CD4-positive, alpha-beta T cell treated with Interleukin-6 for 4 hours (primary cell): ENCODE measurements around the gene PVALB.

Source experiments
- DNase-seq: peaks from one replicate; pipeline ENCODE4 v3.0.0-alpha.2; 2020; ENCODE audit warnings: mixed read lengths

PVALB gene

DNA sequence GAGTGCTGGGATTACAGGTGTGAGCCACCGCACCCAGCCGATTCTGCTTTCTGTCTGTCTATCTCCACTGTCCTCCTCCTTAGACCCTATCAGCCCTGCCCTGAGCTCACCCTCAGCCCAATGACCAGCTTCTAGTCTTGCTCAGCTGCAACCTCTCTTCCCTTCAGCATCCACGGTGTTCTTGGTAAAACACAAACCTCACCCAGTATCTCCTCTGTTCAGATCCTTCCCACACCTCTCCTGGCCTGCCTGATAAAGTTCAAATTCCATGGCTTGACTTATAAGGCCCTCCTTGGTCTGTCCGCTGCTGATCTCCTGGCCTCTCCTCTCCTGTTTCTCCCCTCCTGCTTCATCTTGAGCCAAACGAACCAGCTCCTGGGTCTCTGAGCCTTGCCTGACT lies 29.4 kb upstream of the PVALB start:
- no peak for DNase-seq

DNA sequence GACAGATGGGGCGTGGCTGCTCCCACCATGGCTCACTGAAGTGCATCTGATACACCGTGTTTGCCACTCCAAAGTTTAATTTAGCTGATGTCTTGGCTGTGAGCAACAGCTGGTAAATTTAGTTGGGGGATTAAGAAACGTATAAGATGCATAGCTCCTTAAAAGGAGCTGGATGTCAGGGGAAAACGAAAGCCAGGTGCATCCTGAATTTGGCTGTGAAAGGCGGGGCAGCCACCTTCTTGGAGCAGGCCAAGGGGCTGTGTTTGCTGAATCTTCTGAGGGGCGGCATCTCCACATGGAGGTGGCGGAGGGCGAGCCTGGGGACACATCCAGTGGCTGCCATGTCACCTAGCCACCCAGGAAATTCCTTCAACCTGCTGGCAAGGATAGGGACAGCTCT lies 23.3 kb upstream of the PVALB start:
- DNase-seq = no peak

DNA sequence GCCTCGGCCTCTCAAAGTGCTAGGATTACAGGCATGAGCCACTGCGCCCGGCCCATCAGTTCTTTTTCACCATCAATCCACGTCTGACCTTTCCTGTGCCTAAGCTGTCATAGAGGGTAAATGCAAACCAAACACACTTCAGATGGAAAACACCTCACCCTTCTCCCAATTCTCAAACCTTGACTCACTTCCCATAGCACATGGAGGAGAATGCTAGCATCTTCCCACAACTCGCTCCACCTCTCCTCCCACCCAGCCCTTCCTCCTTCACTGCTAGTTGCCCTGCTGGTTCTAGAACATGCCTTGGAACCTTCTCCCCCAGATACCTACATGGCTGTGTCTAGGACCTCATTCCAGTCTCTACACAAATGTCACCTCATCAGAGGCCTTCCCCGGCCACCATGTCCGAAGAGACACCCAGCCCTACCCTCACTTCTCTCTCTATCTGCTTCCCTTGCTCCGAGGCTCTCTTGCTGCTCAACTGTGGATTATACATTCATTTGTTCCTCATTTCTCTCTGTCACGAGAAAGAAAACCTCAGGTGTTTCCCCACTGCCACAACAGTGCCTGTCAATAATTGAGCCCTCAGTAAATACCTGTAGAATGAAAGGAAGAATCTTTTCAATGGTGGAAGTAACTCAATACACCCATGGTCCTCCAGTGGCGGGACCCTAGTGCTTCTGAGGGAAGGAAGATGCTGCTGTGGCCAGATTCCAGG lies 22.7 kb upstream of the PVALB start:
- DNase-seq = no peak

DNA sequence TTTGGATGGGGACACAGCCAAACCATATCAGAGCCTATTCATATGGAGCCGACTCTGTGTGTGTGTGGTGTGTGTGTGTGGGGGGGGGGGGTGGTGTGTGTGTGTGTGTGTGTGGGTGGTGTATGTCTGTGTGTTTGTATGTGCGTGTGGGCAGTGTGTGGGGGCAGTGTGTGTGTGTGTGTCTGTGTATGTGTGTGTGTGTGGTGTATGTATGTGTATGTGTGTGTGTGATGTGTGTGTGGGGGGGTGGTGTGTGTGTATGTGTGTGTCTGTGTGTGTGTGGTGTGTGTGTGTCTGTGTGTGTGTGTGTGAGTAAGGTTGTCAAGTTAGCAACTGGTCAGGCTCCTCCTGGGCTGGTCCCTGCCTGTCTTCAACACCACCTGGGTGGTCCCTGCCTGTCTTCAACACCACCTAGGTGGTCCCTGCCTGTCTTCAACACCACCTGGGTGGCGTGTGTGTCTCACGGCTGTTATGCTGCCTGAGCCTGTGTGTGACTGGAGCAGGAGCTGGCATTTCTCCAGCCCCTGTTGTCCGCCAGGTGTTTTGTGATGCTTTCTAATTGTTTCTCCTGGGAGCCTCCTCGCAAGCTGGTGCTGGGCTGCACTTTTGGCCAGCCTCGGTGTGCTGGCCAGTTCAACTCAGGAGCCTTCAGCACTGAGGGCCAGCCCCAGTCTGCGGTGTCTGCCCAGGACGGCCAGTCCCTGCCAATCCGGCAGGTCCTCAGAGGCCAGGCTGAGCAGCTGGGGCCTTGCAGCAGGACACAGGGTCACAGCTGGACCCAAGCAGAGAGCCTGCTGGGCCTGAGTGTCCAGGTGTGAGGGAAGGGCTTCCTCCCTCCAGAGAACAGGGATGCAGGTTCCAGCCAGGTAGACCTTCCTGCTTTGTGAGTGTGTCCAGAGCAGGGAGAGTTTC lies 21.5 kb upstream of the PVALB start:
- no peak for DNase-seq

DNA sequence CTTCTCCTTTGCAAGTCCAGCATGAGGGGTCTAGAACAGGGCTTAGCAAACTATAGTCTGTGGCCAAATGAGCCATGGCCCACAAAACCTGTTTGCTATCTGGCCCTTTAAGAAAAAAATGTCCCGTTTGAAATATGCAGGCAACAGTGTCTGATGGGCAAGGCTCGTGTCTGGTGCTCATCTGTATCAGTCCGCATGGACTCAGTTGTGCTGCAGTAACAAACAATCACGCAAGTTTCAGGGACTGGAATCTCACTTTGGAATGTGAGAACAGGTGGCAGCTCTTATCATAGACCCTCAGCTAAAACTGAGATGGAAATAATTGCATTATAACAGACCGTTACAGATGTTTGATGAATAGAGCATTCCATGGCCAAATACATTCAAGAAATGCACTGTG lies 19.1 kb upstream of the PVALB start:
- DNase-seq = no peak

DNA sequence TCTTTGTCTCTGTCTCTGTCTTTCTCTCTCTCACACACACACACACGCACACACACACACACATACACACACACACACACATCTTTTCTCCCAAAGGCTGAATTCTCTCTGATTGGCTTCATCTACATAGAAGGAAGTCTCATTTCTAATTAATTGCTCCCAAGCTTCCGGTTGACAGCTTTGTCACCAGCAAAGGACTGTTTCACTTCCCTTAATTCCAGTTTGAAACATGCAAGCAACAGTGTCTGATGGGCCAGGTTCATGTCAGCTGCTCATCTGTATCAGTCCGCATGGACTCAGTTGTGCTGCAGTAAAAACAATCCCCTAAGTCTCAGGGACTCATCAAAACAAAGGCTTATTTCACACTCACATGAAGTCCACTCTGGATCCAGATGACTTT lies 16.2 kb upstream of the PVALB start:
- DNase-seq = no peak

DNA sequence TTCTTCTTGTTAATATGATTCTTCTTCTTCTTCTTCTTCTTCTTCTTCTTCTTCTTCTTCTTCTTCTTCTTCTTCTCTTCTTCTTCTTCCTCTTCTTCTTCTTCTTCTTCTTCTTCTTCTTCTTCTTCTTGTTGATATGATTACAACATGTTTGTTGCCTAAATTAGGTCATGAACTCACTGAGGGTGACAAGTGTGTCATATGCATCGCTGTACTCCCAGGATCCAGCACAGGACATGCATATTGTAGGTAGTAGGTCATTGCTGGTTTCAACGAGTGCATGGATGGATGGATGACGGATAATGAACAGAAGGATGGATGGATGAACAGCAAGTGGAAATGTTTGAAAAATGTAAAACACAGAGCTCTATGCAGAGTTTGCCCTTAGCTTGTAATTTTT lies 14.9 kb upstream of the PVALB start:
- DNase-seq = no peak

DNA sequence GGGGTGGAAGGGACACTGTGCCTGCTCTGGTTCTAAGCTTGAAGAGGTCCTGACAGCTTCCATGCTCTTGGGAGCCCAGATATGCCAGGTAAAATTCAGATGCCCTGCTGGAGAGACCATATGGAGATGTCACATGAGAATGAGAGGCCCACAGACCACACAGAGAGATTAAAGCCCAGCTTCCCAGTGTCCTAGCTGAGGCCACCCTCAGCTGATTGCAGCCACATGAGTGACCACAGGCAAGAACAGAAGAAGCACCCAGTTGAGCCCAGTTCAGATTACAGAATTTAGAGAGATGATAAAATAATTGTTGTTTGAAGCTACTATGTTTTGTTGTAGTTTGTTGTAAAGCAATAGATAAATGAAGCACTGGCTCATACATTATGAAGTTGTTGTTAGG lies 14.4 kb upstream of the PVALB start:
- DNase-seq = no peak

DNA sequence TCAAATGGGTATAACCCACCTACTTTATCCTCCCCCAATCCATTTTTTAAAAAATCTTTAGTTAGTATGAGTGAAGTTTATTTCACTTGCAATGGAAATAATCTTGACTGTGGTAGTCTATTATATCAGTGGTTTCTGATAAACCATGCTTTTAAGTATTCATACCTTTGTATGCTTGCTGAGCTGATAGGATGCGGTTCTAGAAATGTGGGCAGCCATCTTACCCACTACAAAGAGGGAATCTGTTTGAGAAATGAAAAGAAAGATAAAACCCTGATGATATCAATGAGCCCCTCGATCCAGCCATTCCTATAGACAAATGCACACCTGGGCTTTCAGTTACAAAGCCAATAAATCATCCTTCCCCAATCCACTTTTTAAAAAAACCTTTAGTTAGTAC lies 13.8 kb upstream of the PVALB start:
- no peak for DNase-seq

DNA sequence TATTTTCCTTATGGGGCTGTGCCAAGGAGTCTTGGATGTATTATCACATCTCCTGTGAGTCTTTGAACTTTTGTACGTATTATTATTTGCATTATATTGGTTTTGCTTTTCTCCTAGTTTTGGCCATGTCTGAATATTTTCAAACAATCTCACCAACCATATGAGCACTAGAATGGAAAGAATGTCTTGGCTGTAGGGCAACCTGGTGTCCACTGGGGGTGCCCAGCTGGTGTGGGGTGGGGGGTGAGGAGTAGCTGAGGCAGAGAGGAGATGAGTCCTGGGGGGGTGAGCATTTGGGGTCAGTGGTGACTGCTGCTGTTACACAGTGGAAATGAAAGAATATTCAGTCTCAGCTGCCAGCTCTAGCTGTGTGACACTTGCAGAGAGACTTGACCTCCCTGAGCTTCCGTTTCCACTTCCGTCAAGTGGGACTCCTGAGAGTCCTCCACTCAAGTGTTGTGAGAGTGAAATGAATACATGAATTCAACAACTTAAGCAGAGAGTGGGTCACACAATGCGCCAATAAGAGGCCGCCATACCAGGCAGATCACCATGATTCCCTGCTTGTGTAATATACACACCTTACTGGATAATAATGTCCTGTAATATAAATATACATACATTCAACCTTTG lies 12.7 kb upstream of the PVALB start:
- no peak for DNase-seq

DNA sequence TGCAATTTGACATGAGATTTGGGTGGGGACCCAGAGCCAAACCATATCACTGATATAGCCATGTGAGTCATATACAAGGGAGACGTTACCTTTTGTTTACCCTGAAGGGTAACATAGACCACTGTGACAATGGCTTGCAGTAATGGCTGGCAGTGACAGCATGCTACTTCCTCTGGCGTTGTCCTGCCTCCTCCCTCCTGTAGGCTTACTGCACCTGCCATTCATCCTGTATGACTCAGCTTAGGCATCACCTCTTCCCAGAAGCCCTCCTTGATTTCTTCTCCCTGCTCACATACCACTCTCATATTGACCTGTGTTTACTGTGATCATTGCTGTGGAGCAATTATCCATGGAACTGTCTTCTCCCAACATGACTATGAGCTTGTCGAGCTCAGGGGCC lies 12.0 kb upstream of the PVALB start:
- DNase-seq = no peak

DNA sequence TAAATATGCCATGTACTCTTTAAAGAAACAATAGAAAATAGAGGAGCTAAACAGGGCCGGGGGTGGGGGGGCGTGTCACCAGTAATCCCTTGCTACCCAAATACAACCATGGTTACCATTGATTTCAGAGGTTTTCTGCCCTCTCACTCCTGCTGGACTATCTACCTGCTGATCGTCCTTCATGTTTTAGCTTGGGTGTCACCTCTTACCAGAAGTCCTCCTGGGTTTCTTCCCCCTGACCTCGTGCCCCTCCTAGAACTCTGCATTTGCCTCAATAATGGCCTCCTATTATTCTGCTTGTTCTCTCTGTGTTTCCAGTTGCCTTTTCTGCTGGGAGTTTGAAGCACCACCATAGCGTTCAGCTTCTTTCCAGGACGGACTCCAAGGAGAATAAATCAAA lies 9.4 kb upstream of the PVALB start:
- no peak for DNase-seq

DNA sequence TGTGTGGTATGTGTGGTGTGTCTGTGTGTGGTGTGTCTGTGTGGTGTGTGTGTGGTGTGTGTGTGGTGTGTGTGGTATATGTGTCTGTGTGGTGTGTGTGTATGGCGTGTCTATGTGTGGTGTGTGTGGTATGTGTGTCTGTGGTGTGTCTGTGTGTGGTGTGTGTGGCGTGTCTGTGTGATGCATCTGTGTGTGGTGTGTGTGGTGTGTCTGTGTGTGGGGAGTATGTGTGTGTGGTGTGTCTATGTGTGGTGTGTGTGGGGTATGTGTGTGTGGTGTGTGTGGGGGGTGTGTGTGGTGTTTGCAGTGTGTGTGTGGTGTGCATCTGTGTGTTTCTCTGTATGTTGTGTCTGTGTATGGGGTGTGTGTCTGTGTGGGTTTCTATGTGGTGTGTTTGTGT lies 7.8 kb upstream of the PVALB start:
- DNase-seq = no peak

DNA sequence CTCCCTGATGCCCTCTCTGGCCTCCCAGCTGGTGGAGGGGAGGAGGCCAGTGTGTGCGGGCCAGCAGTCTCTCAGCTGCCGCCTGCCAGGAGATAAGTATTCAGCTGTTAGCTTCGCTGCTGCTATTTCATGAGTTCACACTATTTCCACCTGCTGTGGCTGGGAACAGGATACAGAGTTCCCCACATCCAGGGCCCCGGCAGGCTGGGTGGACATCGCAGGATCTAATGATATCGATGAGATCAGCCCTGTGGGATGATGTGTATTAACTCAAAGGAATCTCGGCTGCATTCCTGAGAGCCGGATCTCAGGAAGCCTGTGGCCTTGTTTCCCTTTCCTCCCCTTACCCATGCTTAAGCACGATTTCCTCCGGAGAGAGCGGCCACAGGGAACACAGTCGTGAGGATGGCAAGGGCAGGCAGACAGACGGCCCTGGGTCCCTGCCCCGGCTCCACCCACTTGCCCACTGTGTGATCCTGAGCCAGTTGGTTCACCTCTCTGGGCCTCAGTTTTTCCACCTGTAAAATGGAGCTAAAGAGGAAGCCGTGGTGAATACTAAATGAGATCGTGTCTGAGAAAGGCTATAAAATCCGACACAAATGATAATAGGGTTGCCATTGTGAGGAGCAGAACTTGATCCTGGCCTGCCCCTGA lies 6.5 kb upstream of the PVALB start:
- no peak for DNase-seq

DNA sequence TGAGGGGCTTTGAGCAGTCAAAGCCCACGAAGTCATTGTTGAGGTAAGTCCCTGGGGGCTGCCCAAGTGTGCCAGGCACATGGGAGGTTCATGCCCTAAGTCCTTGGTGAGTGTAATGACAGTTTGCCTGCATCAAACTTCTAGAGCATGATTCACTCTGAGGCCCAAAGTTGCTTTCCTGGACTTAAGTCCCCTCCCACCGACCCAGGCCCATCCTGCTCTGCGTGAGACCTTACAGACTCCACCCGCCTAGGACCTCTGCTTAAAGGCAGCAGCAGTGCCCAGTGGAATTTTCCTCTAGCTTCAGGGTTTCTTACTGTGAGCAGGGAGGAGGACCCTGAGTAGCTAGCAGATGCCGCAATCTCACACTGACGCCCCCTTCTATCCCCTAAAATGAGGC lies 5.7 kb upstream of the PVALB start:
- DNase-seq = no peak

DNA sequence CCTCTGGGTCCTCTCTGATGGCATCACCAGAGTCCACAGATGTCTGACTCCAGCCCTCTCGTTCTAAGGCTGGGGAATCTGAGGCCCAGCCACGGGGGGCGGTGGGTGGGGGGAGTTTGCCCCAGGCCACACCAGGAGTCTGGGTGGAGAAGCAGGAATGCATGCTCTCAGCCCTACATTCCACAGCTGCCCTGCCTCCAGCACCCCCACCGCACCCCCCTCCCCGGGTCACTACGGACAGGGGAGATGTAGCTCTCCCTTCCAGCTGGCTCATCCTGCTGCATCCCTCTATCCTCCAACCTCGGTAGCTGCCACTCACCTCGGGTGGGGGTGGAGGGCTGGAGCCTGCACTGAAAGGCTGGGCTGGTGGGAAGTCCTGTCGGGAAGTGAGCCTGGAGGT lies 2.3 kb upstream of the PVALB start:
- DNase-seq = no peak

DNA sequence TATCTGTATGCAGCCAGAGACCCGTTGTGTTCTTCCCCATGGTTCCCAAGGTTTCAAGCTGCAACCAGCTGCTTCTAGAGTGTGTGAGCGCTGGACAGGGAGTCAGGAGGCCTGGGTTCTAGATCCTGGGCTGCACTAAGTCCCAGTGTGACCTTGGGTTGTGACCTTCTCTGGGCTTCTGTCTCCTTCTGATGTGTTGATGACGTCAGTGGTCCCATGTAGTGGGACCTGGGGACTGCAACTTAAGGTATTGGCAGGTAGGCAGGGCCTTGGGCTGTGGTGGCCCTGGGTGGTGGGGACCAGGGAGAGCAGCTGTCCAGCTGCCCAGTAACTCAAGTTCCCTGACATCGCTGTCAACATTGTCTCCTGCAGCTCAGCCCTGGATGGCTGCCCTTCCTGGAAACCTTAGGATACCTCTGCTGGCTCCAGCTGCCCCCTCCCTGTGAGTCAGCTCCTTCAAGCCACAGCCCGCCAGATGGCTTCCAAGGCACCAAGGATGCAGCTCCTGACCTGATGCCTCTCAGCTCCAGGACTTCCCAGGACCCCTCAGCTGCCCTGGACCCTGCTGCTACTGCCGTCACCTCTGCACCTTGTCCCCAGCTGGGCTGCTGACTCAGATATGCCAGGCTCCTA lies 1.3 kb upstream of the PVALB start:
- DNase-seq = no peak

DNA sequence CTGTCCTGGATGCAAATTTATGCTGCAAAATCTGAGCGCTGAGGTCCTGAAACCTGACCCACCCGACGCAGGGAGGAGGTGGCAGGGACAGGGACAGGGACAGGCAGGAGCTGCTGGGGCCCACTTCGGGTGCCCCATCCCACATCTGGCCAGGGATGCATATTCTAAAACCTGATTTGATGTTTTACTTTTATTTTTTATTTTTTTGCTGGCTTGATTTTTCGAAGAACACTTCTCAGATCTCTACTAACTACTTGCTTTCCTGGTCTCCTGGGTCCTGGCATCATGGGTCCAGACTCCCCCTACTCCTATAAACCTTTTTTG lies 652 bp upstream of the PVALB start:
- DNase-seq = no peak

DNA sequence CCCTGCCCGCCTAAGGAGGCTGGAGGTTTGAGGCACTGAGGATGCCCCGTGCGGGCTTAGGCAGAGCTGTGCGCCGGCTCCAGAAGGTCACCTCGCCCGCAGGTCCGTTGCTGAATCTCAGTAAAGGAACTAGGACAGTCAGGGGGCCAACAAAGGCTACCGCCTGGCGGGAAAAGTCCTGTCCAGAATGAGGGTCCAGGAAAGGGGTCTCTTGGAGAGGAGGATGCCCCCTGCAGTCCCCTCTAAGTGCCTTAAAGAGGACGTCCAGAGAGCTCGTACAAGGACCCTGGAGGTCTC lies 548 bp downstream of the PVALB start:
- no peak for DNase-seq

DNA sequence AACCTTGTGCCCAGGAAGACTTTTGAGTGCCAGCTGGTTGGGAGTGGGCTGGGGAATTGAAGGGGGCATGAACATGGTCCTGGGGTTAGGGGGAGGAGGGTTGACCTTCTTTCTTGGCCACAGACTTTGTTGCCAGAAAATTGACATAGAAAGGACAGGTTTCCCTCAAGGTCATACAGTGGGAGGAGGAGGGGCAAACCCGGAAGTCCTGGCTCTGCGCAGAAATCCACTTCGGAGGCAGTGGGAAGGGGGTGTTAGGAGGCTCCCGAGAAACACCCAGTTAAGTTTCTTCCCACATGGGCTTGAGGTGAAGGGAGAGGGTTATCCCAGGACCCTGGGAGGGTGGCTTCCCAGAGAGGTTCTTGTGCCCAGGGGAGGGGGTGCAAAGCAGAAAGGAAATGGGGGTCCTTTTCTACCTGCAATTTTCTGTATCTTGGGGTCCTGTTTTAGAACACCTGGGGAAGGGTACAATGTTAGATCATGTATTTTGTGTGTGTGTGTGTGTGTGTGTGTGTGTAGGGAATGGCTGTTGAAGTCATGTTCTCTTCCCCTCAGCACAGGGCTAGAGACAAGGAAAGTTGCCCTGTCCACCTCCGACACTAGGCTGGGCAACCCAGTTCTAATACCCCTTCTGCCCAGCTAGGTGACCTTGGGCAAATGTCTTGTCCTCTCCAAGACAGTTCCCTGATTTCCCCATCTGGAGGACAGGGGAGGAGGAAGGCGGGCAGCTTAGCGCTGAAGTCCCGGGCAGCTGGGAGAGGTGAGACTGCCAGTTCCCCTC lies 1.1 kb downstream of the PVALB start:
- DNase-seq = no peak

DNA sequence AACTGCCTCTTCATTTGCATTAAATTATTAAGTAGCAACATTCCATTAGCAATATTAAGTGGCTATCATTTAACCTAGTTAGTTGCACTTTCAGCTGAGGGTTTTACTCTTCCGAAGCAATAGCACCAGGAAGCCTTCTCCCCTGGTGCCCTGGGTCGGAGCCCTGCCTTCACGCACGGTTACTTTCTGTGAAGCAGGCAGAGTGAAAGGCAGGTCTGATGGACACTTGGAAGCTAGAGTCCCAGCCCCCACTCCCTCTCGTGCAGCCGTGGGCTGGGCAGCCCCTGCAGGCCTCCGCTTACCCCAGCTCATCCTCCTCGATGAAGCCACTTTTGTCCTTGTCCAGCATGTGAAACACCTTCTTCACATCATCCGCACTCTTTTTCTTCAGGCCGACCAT lies 2.0 kb downstream of the PVALB start:
- DNase-seq = no peak

DNA sequence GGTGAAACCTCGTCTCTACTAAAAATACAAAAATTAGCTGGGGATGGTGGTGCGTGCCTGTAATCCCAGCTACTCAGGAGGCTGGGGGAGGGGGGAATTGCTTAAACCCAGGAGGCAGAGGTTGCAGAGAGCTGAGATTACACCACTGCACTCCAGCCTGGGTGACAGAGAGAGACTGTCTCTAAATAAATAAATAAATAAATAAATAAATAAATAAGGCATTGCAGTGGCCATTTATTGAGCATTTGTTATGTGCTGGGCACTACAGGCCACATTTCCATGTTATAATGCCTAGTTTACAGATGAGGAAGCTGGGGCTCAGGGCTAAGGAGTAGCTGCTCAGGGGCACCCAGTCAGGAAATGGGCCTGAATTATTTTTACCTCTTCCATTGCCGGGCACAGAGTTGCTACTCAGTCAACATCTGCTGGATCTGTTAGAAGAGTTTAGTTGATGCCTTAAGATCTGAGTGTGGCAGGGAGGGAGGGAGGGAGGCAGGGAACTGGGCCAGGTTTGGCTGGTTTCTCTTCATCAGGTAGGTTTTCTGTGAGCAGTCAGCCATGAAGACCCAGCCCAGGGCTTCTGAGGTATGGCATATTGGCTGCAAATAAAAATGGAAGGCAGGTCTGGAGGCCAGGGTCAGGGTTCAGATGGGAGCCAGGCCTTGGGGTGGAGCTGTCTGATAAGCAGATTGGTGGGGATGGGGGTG lies 5.6 kb downstream of the PVALB start:
- DNase-seq = no peak
